Ishikawa (cell line): Measurements from ENCODE around the gene PAM.

ENCODE experiments used
- CREB1 ChIP-seq: IDR thresholded peaks from 2 replicates; pipeline ENCODE4 v1.6.1; 2012; ENCODE audit warnings: low read depth
- EP300 ChIP-seq: IDR thresholded peaks from 2 replicates; pipeline ENCODE4 v1.6.1; 2012; ENCODE audit warnings: borderline replicate concordance
- TF ChIP-seq, protein P1 (sequence below): IDR thresholded peaks from 2 replicates; pipeline ENCODE4 v1.6.1; 2012

DNA sequence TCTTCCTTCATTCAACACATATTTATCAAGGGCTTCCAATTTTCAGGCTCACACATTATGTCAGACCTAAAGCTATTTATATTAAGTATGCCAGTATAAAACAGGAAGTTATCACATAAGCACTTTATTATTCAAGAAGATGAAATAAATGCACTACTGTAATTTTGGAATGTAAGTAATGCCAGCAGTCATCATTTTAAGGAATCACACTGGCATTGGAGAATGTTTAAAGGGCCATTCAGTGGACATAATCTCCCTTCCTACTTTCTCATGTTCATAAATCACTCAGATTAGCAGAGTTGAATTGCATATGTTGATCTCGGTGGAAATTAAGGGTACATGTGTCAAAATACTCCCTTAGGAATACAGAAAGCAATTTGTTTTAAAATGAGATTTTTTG is 200.4 kb downstream of the PAM start:
- TF ChIP-seq EP300 (no peak), CREB1 (no peak)
- TF ChIP-seq, protein P1, sequence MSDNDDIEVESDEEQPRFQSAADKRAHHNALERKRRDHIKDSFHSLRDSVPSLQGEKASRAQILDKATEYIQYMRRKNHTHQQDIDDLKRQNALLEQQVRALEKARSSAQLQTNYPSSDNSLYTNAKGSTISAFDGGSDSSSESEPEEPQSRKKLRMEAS, result no peak
